ENCODE data around the gene DLX5.

The DLX5 gene

DNA sequence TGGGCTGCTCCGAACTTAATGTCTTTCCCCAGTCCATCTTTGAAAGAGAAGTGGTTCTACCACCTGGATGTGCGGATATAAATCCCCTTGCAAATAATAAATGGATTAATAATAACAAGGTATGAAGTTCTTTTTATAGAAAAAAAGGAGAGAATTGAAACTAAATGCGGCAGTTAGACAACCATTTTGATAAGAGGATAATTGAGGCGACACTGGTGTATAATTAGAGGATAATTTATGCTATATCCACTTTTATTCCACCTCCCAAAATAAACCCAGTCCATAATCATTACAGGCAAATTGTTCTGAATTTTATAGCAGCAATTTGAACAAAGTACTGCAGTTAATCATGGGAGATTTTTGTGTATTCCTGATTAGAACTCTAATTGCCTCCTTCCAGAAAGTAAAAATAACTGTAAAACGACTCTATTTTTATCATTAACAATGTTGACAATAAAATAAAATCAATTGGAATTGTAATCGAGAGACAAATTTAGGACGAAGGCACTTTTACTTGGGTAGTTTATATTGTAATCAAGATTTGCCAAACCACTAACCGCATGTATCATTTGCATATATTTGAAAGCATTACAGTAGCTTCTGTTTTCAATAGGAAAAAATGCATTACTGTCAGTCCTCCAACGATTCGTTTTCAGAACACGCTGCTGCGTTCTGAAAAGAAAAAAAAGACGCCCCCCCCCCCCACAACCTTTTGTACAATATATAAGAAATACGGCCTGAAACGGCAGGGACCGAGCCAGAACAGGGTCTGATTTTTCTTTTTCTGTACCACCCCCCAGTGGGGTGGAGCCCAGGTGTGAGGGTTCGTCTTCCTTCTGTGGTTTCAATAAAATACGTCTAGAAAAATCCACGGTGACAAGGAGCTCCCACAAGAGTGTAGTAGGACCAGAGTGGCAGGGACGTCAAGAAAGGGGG is 20.1 kb downstream of the DLX5 start:
- TF ChIP-seq, protein P1, sequence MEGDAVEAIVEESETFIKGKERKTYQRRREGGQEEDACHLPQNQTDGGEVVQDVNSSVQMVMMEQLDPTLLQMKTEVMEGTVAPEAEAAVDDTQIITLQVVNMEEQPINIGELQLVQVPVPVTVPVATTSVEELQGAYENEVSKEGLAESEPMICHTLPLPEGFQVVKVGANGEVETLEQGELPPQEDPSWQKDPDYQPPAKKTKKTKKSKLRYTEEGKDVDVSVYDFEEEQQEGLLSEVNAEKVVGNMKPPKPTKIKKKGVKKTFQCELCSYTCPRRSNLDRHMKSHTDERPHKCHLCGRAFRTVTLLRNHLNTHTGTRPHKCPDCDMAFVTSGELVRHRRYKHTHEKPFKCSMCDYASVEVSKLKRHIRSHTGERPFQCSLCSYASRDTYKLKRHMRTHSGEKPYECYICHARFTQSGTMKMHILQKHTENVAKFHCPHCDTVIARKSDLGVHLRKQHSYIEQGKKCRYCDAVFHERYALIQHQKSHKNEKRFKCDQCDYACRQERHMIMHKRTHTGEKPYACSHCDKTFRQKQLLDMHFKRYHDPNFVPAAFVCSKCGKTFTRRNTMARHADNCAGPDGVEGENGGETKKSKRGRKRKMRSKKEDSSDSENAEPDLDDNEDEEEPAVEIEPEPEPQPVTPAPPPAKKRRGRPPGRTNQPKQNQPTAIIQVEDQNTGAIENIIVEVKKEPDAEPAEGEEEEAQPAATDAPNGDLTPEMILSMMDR (IDR thresholded peaks at IDR 0.05; ENCODE audit: borderline replicate concordance, control extremely low read depth, extremely low read depth, insufficient read depth, missing control alignments), result no peak
- no peak for DNase-seq (ENCODE audit: low spot score)
- in situ Hi-C loops (cut with MboI; ENCODE audit: low sequenced_read_pairs, unreplicated experiment), result no loop called here

DNA sequence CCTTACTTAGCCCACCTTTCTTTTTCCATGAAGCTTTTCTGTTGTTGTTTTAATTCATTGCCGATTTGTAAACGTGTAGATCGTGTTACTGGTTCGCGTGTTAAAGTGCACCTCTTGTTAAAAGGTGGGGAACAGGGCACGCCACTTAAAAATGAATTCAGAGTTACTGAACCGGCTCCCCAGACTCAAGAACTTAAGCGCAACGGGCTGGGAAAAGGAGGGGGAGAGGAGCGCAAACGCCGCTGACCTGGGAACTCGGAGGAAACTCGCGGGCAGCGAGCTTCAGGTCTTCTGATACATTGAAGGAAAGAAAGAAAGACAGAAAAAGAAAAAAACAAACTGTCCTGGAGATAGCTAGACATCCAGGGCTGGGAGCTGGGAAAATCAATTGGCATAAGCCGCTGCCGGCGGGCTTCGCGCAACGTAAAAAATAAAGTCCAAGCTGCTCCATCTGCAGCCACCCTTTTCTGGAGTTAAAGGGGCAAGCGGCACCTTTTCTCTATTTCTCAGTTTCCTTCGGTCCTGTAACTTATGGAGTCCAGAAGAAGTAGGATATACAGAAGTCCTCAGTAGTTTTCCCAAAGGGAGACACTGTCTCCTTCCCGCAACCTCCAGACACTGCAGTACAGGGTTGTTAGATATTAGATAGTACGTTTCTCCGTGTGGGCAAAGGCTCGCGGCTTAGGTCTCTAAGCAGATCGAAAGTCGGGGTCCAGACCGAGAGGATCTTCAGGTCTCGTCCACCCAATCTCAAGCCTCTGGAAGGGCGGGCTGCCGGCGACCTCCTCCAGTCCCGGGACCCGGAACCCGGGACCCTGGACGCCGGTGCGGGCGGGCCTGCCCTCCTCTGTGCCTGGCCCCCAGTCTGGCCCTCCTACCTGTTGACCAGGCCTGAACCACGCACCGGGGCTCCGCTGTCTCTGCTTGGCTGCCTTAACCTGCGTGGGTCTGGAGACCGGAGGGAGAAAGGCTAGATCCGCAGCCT is 21.1 kb downstream of the DLX5 start:
- in situ Hi-C loops (cut with MboI; ENCODE audit: low sequenced_read_pairs, unreplicated experiment), result no loop called here
- no peak for DNase-seq (ENCODE audit: low spot score)

DNA sequence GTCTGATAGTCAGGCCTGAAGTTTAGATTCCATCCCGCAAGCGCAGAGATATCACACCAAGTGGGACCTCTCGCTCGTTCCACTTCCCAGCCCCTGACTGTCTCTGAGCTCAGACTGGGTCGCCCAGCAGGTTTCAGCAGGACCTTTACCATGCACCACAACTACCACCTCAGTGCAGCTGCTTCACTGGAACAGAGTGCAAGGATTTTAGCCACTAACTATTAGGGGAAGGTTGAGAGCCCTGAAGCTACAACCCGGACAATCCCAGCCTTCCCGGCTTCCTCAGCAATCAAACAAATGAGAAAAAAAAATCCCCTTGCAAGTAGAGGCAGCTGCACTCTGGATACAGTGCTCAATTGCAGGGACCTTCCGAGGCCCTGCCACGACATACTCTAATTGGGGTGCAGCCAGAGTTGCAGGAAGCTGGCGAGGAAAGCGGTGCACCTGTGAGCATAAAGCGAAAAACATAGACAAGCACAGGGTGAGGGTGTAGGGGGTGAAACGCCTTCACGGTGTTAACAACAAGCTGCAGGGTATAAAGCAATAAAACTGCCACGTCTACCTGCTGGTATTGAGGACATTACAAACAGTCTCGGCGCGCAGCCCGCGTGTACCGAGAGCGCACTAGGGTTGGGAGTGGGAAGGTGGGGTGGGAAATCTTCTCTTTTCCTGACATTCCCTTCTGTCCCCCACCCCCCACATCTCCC is 21.9 kb downstream of the DLX5 start:
- TF ChIP-seq, protein P1 (IDR thresholded peaks at IDR 0.05; ENCODE audit: borderline replicate concordance, control extremely low read depth, extremely low read depth, insufficient read depth, missing control alignments), result no peak
- DNase-seq (ENCODE audit: low spot score), result no peak
- in situ Hi-C loops (cut with MboI; ENCODE audit: low sequenced_read_pairs, unreplicated experiment), result no loop called here

More for the DNA sequence above, 21.1 kb downstream of the DLX5 start:
- TF ChIP-seq, protein P1 (IDR thresholded peaks at IDR 0.05; ENCODE audit: borderline replicate concordance, control extremely low read depth, extremely low read depth, insufficient read depth, missing control alignments), result no peak

DNA sequence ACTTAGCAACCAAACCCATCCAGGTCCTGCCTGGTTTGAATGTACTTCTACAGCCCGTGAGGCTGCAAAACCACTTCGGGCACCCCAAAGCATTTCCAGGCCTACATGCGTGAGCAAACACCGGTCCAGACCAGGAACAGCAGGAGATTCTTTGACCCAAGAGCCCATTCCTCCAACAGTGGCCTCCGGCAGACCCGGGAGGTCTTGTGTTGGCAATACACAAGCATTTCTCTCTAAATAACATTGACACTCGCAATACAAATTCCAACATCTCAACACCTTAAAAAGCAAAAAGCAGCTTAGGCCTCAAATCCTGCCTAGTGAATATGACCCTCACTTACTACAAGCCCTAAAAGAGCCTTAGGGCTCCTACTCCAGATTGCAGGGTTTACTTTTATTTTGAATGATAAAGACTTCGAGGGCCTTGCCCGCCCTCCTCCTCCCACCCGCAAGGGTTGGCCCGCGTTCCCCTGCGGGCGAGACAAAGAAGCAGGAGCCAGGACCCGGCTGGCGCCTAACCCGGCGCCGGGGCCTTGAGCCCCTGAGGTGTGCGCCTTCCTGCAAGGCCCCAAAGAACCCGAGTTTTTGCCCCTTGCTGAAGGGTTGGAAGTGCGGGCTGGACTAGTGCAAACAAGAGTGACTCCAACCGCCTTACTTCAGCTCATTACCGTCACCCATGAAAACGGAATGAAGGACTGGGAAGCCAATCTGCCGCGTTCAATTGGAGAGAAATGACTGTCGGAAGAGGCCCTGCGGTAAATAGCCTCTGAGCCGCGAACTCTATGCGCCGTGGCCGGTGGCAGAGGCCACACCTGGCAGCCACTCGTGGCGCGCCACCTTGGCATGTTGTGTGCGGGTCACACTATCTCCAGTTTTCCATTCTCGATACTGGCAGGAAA is 22.7 kb downstream of the DLX5 start:
- TF ChIP-seq, protein P1 (IDR thresholded peaks at IDR 0.05; ENCODE audit: borderline replicate concordance, control extremely low read depth, extremely low read depth, insufficient read depth, missing control alignments), result no peak
- DNase-seq (ENCODE audit: low spot score), result no peak
- in situ Hi-C loops (cut with MboI; ENCODE audit: low sequenced_read_pairs, unreplicated experiment), result no loop called here

DNA sequence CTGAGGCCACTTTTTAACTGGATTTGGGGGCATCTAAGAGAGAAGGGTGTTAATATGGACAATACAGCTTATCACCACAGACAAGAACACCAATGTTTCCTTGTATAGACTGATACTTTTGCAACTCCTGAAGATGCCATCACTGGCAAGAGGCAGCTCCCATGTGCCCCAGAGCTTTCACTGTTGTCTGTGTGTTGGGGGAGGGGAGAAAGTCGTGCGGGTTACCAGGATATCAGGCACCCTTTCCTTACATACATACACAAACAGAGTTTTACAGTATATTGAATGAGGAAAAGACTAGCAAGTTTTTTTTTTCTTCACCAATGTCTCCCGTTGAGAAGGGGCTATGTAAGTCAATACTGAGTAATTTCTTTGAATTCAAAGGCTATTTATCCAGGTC is 23.4 kb downstream of the DLX5 start:
- in situ Hi-C loops (cut with MboI; ENCODE audit: low sequenced_read_pairs, unreplicated experiment), result no loop called here

More for the DNA sequence above, 23.4 kb downstream of the DLX5 start:
- TF ChIP-seq, protein P1 (IDR thresholded peaks at IDR 0.05; ENCODE audit: borderline replicate concordance, control extremely low read depth, extremely low read depth, insufficient read depth, missing control alignments), result no peak
- no peak for DNase-seq (ENCODE audit: low spot score)
